Measurements from ENCODE around the gene SCEL. TPM values are rescaled to one million over a fixed set of nuclear protein-coding genes. Genes with fewer than 3 reads are reported as not detected.

Gene SCEL
- total RNA-seq, 1 experiment from 2014 or later, result 0.07 TPM

DNA sequence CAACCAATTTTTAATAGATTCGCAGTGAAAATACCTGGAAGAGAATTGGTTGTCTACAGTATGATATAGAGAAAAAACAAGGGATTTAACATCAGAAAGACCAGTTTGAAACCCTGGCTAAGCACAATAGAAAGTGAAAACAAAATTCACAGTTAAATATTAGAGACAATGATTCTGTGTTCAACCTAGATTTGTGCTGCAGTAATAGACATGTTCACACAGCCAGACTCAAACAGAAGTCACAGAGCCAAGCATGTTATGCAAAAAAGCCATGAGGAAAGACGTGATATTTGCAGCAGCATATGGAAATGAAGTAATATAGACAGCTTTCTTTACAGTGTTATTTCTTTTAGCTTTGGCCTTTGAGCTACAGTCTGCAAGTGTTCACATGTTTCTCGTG is 48.1 kb downstream of the SCEL start:
- no peaks in the 10 kb centered on the region for H3K9me2 ChIP-seq (ENCODE audit: insufficient read depth)
- no peaks in the 10 kb centered on the region for H3K27me3 ChIP-seq (ENCODE audit: insufficient read depth, low read length)
- H3K36me3 ChIP-seq (ENCODE audit: control insufficient read depth in 1 of 2, insufficient read depth in 2 of 2, low read length in 2 of 2), result no peaks in the 10 kb centered on the region
- no peak overlapping the region for H3K4me3 ChIP-seq (replicated peaks in 1 of 2; ENCODE audit: low read depth in 1 of 2, low read length in 2 of 2)
- ChIA-PET CTCF (interaction anchor here (0.7 to 1.3 kb wide), 2 partner anchors 9 to 90 kb away, joined by 3 to 5 read pairs; no protein-coding TSS in a partner anchor), POLR2A (no interaction called here), RAD21 (ENCODE audit: low non-redundant PET in 1 of 2, low total read pairs in 2 of 2, uncharacterized antibody in 2 of 2, unreplicated experiment in 2 of 2) (no interaction called here)
- no TSS peak for BruUV-seq (replicated peaks)
- no peaks in the 10 kb centered on the region for H3K79me2 ChIP-seq (ENCODE audit: insufficient read depth, low read length)
- H3K4me1 ChIP-seq (ENCODE audit: control insufficient read depth in 1 of 2, insufficient read depth in 2 of 2, low read length in 2 of 2), result no peaks in the 10 kb centered on the region
- H3K4me2 ChIP-seq (ENCODE audit: low read length), result no peak overlapping the region
- no peak overlapping the region for H2AFZ ChIP-seq (ENCODE audit: low read depth, low read length, poor library complexity, severe bottlenecking)
- no peak for ATAC-seq
- H3K9ac ChIP-seq (ENCODE audit: low read length), result no peak overlapping the region
- intact Hi-C loops (cut with micrococcal nuclease), result no loop called here
- TF ChIP-seq EZH2 (IDR thresholded peaks at IDR 0.05) (no peak), POLR2A (IDR thresholded peaks at IDR 0.05; ENCODE audit: borderline replicate concordance, extremely low read depth, insufficient read depth, insufficient read length) (no peak), YY1 (IDR thresholded peaks at IDR 0.05; ENCODE audit: extremely low read depth, insufficient replicate concordance, low read depth, low read length) (no peak), SRF (IDR thresholded peaks at IDR 0.05; ENCODE audit: low read depth) (no peak), ZNF274 (IDR thresholded peaks at IDR 0.05; ENCODE audit: low read depth, low read length) (no peak), EGR1 (IDR thresholded peaks at IDR 0.05; ENCODE audit: low read depth) (no peak), CBX3 (IDR thresholded peaks at IDR 0.05; ENCODE audit: low read depth) (no peak), SIN3A (IDR thresholded peaks at IDR 0.05; ENCODE audit: low read depth) (no peak), CEBPB (IDR thresholded peaks at IDR 0.05; ENCODE audit: low read depth) (no peak), EZH2phosphoT487 (IDR thresholded peaks at IDR 0.05; ENCODE audit: borderline replicate concordance) (no peak)
- TF ChIP-seq, protein P1, sequence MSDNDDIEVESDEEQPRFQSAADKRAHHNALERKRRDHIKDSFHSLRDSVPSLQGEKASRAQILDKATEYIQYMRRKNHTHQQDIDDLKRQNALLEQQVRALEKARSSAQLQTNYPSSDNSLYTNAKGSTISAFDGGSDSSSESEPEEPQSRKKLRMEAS (IDR thresholded peaks at IDR 0.05), result no peak
- TF ChIP-seq, protein P2, sequence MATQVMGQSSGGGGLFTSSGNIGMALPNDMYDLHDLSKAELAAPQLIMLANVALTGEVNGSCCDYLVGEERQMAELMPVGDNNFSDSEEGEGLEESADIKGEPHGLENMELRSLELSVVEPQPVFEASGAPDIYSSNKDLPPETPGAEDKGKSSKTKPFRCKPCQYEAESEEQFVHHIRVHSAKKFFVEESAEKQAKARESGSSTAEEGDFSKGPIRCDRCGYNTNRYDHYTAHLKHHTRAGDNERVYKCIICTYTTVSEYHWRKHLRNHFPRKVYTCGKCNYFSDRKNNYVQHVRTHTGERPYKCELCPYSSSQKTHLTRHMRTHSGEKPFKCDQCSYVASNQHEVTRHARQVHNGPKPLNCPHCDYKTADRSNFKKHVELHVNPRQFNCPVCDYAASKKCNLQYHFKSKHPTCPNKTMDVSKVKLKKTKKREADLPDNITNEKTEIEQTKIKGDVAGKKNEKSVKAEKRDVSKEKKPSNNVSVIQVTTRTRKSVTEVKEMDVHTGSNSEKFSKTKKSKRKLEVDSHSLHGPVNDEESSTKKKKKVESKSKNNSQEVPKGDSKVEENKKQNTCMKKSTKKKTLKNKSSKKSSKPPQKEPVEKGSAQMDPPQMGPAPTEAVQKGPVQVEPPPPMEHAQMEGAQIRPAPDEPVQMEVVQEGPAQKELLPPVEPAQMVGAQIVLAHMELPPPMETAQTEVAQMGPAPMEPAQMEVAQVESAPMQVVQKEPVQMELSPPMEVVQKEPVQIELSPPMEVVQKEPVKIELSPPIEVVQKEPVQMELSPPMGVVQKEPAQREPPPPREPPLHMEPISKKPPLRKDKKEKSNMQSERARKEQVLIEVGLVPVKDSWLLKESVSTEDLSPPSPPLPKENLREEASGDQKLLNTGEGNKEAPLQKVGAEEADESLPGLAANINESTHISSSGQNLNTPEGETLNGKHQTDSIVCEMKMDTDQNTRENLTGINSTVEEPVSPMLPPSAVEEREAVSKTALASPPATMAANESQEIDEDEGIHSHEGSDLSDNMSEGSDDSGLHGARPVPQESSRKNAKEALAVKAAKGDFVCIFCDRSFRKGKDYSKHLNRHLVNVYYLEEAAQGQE (IDR thresholded peaks at IDR 0.05; ENCODE audit: low read depth), result no peak
- TF ChIP-seq, protein P3, sequence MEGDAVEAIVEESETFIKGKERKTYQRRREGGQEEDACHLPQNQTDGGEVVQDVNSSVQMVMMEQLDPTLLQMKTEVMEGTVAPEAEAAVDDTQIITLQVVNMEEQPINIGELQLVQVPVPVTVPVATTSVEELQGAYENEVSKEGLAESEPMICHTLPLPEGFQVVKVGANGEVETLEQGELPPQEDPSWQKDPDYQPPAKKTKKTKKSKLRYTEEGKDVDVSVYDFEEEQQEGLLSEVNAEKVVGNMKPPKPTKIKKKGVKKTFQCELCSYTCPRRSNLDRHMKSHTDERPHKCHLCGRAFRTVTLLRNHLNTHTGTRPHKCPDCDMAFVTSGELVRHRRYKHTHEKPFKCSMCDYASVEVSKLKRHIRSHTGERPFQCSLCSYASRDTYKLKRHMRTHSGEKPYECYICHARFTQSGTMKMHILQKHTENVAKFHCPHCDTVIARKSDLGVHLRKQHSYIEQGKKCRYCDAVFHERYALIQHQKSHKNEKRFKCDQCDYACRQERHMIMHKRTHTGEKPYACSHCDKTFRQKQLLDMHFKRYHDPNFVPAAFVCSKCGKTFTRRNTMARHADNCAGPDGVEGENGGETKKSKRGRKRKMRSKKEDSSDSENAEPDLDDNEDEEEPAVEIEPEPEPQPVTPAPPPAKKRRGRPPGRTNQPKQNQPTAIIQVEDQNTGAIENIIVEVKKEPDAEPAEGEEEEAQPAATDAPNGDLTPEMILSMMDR (IDR thresholded peaks at IDR 0.05 in 2 of 3, conservative IDR thresholded peaks at IDR 0.05 in 1 of 3; ENCODE audit: borderline replicate concordance in 1 of 3, insufficient read depth in 1 of 3, low read depth in 2 of 3, low read length in 2 of 3), result no peak
- TF ChIP-seq, protein P4, sequence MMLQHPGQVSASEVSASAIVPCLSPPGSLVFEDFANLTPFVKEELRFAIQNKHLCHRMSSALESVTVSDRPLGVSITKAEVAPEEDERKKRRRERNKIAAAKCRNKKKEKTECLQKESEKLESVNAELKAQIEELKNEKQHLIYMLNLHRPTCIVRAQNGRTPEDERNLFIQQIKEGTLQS (IDR thresholded peaks at IDR 0.05), result no peak
- H3K9me3 ChIP-seq (ENCODE audit: control insufficient read depth in 1 of 2, insufficient read depth in 1 of 2, low read depth in 1 of 2, low read length in 2 of 2), result no peaks in the 10 kb centered on the region
- H3K27ac ChIP-seq (ENCODE audit: low read depth, low read length), result no peak overlapping the region
- no peaks in the 10 kb centered on the region for H4K20me1 ChIP-seq (ENCODE audit: insufficient read depth)
- DNase-seq (ENCODE audit: low read depth, low spot score), result no peak
